GM11168 (cell line): ENCODE results near the gene PEX5L.
"Not testable (repeated sequence)": the region's sequence is repeated elsewhere in the genome, so short reads cannot be mapped to it uniquely, and the experiment has no call there.

Experiments
- in situ Hi-C: fragments of 300-500 bp; cut with MboI; formaldehyde crosslinking; loops from one replicate; pipeline ENCODE4 v1.12.0; 2022; ENCODE audit warnings: low sequenced_read_pairs; ENCODE audit not compliant: unreplicated experiment

PEX5L gene

DNA sequence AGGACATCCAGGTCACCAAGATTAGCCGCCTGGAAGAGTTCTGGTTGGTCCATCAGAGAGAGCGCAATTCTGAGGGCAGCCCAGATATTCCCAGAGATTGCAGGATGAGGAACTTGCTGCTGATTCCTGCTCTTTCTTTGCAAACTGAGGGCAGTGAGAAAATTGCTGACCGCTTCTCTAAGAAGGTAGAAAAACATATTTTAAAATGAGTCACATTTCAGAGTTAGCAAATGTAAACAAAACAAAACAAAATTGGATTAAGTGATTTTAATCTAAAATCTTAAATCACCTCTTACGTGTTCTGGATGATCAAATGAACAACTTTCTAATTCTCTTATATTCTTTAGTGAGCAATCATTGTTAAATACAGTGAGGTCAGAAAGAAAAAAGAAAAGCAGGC, 234.9 kb downstream of the PEX5L start:
- in situ Hi-C loops: no loop called here

GRCh38 chr3:179801263-179801662, 235.5 kb downstream of the PEX5L start:
- in situ Hi-C loops: no loop called here

DNA sequence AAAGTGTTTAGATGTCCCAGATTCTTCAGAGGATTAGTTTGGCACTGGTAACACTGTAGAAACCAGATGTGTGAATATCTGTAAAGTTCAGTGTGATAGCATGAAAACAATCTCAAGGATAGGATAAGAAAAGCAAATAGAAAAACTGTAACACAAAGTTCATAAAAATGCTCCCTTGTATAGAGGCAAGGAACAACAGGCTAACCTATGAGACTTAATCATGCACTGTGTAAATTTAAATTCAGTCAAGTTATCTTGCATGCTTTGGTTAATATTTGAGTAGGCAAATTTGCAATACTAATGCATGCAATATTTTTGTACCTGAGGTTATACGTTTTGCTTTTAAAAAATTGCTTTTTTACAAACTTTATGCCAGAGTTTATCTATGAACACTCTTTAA, 239.5 kb downstream of the PEX5L start:
- in situ Hi-C loops: no loop called here

- in situ Hi-C loops: no loop called here
These were observed 240.3 kb downstream of the PEX5L start for GRCh38 chr3:179796421-179796820.

GRCh38 chr3:179794355-179794754, 242.4 kb downstream of the PEX5L start:
- in situ Hi-C loops: no loop called here

DNA sequence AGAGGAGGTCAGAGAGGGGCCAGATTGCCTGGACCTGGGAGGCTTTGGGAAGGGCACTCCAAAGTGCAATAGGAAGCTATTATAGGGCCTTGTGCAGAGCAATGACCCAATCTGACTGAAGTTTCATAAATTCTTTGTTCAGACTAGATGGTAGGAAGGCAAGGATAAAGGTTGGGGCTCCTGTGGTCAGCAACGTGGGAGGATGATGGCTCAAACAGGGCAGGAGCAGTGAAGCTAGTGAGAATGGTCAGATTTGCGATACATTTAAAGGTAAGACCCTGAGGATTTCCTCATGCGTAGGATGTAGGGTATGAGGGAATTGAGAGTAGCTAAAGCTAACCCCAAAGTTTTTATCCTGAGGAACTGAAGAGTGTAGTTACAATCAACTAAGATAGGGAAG, 244.9 kb downstream of the PEX5L start:
- in situ Hi-C loops: no loop called here

- in situ Hi-C loops: no loop called here
These were observed 247.7 kb downstream of the PEX5L start for GRCh38 chr3:179788996-179789395.

DNA sequence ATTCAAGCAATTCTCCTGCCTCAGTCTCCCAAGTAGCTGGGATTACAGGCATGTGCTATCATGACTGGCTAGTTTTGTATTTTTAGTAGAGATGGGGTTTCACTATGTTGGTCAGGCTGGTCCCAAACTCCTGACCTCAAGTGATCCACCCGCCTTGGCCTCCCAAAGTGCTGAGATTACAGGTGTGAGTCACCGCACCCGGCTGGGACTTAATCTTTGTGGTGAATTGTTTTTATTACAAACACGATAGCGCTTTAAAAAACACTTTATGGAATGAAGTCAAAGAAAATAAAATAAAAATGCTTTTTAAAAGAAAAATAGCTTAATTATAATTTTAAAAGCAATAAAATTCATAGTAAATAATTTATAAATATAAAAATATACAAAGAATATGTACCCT, 253.9 kb downstream of the PEX5L start:
- in situ Hi-C loops: not testable (repeated sequence)

DNA sequence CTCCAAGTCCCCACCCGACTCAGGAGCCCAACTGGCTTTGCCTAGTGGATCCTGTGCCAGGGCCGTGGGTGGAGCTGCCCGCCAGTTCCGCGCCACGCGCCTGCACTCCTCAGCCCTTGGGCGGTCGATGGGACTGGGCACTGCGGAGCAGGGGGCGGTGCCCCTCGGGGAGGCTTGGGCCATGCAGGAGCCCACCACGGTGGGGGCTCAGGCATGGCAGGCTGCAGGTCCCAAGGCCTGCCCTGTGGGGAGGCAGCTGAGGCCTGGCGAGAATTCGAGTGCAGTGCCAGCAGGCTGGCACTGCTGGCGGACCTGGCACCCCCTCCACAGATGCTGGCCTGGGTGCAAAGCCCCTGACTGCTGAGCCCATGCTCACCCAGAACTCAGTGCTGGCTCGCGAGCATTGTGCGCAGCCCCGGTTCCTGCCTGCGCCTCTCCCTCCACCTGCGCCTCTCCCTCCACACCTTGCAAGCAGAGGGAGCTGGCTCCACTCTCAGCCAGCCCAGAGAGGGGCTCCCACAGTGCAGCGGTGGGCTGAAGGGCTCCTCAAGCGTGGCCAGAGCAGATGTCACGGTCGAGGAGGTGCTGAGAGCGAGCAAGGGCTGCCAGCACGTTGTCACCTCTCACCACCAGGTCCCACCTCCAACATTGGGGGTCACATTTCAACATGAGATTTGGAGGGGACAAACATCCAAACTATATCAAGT, 261.2 kb downstream of the PEX5L start:
- in situ Hi-C loops: no loop called here

DNA sequence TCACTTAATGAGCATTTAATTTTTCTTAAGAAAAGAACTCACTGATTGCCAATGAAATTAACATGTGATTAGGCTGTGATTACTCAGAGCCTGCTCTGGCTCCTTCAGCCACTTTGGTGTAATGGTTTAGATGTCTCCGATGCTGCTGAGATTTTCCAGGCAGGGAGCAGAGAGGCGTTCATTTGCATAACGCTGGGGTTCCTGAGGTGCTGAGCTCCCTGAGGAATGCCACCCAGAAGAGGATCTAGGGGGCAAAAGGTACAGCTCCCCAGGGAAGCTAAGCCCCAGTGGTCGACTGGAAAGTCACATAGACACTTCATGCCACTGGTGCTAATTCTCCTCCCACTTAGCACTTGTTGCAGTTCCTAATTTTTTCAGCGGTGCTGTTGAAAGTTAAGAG, 264.4 kb downstream of the PEX5L start:
- in situ Hi-C loops: no loop called here

- in situ Hi-C loops: no loop called here
These were observed 264.9 kb downstream of the PEX5L start for GRCh38 chr3:179771797-179772196.

DNA sequence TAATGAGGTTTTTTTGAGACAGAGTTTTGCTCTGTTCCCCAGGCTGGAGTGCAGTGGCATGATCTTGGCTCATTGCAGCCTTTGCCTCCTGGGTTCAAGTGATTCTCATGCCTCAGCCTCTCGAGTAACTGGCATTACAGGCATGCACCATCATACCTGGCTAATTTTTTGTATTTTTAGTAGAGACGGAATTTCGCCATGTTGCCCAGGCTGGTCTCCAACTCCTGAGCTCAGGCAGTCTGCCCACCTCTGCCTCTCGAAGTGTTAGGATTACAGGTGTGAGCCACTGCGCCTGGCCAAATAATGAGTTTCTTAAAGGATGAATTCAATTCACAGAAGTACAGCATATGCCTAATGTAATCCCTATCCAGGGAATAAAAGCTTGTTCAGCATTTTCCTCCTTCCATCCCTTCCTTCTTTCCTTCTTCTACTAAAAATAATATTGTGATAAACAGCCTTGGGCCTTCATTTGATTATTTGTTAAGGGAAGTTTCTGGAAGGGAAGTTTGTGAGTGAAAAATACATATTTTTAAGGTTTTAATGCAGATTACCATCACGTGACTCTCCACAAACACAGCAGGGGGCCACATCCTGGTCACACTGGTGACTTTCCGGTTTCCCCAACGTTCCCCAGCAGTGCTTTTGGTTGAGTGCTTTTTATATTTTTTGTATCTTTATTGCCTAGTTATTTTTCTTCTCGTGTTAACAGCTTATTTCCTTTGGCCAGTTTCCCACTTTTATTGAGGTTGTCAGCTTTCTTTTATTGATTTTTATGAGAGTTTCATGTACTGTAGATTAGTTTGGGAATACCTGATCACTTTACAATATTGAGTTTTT, 267.1 kb downstream of the PEX5L start:
- in situ Hi-C loops: no loop called here

DNA sequence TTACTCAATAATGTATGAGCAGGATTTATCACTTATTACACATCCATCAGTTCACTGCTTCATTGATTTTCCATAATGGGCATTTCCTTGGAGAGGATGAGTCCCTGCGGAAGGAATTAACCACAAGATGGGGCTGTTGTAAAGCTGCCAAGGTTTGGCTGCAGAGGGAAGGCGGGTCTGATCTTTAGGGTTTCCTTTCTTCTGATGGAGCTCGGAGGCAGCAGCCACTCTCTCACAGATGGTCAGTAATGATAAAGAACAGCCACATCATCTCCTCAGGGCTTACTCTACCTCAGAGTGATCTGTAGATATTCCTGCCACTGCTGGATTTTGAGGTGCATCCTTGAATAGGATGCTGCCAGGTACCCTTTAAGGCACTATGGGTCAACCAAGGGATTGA, 268.7 kb downstream of the PEX5L start:
- in situ Hi-C loops: no loop called here

GRCh38 chr3:179766416-179767133, 270.2 kb downstream of the PEX5L start:
- in situ Hi-C loops: no loop called here

GRCh38 chr3:179765396-179765795, 271.3 kb downstream of the PEX5L start:
- in situ Hi-C loops: no loop called here

DNA sequence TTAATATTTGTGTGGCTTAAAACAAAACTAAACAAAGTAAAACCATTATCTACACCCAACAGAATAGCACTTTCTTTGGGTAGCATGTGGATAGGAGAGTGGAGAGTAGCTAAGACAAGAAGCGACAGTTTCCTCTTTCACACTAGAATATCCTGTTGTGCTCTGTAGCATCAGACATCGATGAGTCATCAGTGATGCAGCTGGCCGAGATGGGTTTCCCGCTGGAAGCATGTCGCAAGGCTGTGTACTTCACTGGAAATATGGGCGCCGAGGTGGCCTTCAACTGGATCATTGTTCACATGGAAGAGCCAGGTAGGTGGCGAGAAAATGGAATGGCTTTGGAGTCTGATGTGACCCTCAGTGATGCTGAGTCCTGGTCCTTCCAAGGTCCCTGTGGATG, 275.8 kb downstream of the PEX5L start:
- in situ Hi-C loops: no loop called here

DNA sequence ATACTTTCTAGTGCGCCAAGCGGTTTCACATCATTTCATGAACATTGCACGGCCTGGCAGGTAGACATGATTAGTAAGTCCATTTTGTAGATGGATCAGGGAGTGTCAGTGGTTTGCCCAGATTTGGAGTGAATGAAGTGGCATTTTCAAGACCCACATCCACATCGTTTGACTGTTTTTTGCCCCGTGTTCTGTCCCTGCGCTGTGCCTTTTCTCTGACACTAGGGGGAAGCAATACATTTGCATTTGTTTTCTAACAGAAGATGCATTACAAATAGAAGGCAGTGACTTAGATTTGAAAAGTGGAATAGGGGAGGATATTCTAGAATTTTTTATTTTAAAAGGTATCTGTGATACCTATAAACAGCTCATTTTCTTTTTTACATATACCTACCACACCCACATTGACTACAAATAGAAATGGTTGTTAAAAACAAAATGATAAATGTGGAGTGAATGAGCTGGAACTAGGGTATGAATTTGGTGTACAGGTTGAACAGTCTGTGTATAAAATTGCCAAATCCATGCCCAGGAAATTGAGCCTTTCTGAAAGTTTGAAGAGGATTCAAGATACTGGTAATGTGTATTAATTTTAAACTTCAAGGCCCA, 285.9 kb downstream of the PEX5L start:
- in situ Hi-C loops: no loop called here

DNA sequence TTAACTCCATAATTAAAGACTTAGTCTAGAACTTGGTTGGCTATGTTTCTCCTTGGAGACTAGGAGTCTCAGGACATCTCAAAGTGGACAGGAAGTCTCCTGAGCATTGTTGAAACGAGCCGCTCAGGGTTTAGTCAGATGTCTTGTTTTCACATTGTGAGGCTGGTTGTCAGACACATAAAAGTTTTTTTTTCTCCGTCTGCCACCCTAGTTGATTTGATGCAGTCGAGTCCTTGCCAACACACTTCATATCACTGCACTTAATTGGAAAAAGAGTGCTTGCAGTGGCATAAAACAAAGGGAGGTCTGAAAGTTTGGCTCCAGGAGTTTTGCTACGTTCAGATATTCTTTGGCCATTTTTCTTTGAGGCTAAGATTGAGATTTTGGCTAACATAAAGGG, 291.0 kb downstream of the PEX5L start:
- in situ Hi-C loops: no loop called here

DNA sequence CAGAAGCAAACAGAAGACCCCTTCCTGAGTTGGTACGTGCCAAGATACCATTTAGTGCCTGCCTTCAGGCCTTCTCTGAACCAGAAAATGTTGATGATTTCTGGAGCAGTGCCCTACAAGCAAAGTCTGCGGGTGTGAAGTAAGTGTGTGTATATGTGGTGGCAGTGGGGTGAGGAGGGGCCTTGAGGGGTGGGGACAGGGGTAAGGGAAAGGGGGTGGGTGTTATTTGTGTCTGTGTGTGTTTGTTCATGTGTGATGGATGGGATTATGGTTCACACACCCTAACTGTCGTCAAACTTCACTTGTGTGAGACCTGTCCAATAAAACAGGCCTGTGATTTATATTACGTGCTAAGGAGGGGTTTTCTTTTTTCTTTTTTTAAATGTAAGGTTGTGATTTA, 291.7 kb downstream of the PEX5L start:
- in situ Hi-C loops: no loop called here
